GM19099 (cell line): ENCODE data around the gene TTYH2.

Experiments
- POLR2A ChIP-seq: IDR thresholded peaks from 3 replicates; pipeline ENCODE4 v1.6.1; 2011; ENCODE audit warnings: low read depth; ENCODE audit not compliant: insufficient read length; ENCODE audit errors: extremely low read depth

TTYH2 gene

DNA sequence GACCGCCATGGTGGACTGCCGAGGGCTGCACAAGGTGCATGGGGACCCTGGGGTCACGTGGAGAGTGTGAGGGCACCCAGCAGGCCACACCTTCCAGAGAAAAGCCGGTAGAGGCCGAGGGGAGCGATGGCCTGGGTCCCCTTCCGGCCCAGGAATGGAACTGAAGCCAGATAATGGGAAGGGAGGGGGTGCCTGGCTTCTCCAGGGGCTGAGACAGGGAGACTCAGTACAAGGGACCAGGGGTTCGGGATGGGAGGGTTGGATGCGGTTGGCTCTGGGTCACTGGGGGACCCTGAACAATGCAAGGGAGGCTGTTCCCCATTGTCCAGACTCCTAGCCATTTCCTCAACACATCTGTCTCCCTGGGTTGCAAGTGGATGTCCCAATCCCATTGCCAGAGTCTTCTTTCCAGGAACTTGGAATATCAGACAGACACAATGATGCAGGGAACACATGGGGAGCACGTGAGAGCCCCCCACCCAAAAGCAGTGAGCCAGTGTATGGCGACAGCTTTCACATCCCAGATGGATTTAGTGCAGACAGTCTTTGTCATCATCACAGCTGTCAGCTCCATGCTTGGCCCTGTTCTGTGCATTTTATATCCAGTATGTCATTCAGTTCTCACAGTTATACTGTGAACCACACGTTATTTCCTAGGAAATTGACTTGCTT is 37.1 kb downstream of the TTYH2 start:
- no peak for TF ChIP-seq POLR2A

GRCh38 chr17:74251051-74251450 is 37.7 kb downstream of the TTYH2 start:
- no peak for TF ChIP-seq POLR2A

DNA sequence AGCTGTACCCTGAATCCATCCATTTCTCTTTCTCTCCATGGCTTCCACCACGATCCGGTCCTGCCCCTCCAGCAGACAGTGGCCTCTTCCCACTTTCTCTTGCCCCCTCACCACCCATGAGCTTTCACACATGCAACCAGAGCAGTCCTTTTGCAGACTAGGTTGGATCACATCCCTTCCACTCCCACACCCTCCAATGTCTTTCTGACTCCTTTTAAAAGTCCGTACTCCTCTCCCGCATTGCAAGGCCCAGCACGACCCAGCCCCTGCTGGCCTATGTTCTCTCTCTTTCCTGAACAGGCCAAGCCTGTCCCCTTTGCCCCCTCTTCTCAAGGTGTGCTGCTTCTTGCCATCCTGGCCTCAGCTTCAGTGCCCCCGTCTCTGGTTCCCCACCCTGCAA is 38.2 kb downstream of the TTYH2 start:
- no peak for TF ChIP-seq POLR2A

DNA sequence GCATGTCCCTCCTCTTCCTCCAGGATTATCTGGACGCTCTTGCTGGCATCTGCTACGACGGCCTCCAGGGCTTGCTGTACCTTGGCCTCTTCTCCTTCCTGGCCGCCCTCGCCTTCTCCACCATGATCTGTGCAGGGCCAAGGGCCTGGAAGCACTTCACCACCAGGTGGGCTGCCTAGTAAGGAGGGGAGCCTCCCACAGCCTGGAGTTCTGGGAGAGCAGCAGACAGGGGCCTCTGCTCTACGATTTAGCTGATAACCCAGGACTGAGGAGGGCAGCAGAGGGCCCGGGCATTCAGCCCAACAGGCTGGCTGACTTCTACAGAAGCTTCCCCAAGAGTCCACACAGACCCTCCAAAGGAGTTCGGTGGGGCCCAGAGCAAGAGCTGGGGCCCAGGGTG is 38.8 kb downstream of the TTYH2 start:
- TF ChIP-seq POLR2A: no peak

DNA sequence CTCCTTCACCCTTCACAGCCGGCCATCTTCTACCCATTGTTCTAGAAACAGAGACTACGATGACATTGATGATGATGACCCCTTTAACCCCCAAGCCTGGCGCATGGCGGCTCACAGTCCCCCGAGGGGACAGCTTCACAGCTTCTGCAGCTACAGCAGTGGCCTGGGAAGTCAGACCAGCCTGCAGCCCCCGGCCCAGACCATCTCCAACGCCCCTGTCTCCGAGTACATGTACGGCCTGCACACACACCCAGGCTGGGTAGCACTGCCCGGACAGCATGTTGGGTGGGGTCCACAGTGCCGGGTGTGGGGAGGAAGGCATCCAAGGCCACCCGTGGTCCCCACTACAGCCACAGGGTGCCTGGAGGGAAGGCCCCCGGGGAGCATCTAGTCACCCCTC is 39.7 kb downstream of the TTYH2 start:
- no peak for TF ChIP-seq POLR2A

GRCh38 chr17:74257311-74257710 is 43.9 kb downstream of the TTYH2 start:
- TF ChIP-seq POLR2A: no peak

DNA sequence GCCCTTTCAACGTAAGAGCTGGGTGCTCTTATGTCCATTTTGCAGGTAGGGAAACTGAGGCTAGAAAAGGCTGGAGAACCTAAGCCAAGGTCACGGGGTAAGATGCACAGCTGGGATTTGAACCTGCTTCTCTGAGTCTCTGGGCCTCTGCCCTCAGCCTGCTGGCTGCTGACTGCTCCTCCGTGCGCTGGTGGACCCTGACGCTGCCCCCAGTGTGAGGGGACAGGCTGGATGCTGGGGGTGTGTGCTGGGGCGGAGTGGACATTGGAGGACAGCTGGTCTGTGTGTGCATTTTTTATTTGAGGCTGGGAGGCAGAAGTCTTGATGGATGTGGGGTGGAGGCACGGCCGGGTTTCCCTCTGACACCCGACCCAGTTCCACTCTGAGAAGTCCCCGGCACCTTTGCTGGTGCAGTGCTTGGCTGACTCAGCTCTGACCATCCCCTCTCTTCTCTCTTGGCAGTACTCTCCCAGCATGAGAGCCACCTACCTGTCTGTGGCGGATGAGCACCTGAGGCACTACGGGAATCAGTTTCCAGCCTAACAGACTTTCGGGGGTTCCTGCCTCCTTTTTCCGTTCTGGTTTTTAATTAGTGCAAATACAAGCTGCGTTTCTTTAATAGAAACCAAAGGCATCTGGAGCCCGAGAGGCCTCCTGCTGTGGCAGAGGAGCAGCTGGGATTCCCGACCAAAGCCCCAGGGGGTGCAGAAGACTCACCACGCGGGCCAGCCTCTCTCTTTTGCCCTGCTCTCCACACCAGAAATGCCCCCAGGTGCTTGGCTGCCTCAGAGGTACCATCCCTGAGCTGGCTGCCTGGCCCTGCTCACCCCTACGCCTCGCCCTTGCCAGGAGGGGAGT is 46.5 kb downstream of the TTYH2 start:
- TF ChIP-seq POLR2A: no peak

DNA sequence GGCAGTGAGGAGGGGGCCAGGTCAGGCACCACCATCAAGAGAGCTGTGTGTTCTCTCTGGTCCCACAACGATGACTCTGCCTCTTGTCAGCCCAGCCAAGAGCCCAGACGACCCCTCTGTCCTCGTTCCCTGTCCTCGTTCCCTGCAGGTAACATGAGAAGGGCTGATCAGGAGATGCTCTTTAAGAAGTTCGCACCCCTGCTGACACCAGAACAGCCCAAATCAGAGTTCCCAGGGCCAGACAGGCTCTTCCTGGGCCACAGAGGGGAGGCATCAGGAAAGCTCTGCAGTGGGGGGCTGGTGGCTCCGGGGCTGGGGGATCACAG is 47.1 kb downstream of the TTYH2 start:
- TF ChIP-seq POLR2A: no peak

- no peak for TF ChIP-seq POLR2A
Observed at GRCh38 chr17:74262601-74263000, 49.2 kb downstream of the TTYH2 start.

DNA sequence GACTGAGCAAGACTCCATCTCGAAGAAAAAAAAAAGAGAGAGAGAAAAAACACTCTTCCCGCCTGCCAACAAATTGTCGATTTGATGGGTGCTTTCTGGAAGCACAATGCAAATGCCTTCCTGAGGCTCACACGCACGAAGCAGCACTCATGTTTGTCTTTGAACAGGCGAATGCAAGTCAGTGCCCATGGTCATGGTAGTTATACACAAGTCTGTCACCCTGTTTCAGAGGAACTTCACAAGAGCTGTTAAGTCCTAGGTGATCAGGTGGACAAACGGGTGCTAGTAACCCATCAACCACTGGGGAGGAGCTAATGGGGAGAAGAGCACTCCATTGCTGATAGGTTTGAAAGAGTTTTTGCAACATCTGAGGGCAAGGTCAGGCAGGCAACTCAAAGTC is 54.2 kb downstream of the TTYH2 start:
- TF ChIP-seq POLR2A: no peak

- no peak for TF ChIP-seq POLR2A
Observed at GRCh38 chr17:74267987-74268499, 54.7 kb downstream of the TTYH2 start.

DNA sequence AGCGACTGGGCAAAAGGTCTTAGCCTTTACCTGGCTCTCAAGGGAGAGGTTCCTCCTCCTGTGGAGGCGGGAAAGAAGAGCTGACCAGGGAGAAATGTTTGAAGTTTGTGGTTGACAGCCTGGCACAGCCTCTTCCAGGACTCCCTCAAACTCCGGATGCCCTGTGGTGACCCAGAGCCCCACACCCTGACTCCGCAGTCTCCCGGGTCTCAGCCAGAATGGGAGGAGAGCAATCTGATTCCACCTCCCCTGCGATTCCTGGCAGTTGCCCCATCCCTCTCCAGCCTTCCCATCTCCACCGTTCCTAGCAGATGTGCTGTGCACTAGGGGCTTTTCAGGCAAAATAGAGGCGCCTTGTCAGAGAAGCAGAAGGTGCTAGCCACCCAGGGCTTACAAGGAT is 55.2 kb downstream of the TTYH2 start:
- TF ChIP-seq POLR2A: no peak

DNA sequence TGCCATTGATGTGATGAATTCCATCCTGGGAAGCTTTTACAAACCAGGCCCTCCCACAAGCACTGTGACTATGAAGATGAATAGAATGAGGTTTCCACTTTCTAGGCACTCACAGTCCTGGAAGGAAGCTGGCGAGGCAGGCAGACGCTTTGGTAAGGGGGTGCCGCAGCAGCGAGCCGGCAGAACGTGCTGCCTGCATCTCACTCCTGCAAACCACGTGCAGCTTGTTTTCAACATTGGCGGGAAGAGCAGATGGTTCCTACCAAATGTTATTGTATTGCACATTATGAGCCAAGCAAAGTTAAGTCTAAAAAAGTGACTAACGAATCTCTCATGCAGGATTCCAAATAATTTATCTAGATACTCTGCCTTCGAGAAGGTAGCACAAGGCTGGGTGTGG is 57.0 kb downstream of the TTYH2 start:
- TF ChIP-seq POLR2A: no peak

DNA sequence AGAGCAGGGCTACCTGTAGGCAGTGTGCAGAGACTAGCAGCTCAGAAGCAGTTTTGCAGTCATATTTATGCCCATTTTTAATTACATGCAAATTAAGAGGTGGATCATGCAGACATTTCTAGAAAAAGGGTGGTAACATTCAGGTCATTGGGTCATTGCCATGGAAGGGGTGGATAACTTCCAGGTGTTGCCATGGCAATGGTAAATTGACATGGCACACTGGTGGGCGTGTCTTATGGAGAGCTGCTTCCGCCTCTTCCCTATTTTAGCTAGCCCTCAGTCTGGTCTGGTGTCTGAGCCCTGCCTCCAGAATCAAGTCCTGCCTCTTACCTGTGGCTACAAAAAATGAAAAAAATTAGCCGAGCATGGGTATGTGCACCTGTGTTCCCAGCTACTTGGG is 57.9 kb downstream of the TTYH2 start:
- TF ChIP-seq POLR2A: no peak

GRCh38 chr17:74271901-74272561 is 58.7 kb downstream of the TTYH2 start:
- no peak for TF ChIP-seq POLR2A

DNA sequence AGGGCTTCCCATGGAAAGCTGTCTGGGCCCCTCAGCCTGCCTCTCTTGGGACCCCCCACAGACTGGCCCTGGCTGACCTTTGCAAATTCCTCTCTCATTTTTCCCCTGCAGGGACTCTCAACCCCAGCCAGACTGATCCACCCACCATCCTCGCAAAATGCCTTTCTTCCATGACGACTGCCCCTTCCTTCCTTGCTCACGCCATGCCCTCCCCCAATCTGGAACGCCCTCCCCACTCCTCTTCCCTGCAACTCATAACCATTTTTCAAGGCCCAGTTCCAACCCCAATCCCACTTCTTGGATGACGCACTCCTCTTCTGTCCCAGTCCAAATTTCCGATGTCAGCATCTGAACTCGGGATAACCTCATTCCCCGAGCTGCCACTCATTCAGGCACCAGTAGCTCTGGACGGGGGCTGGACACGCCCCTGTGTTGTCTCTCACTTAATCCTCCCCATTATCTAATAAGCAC is 59.4 kb downstream of the TTYH2 start:
- no peak for TF ChIP-seq POLR2A

- TF ChIP-seq POLR2A: no peak
Observed at GRCh38 chr17:74274060-74274708, 60.8 kb downstream of the TTYH2 start, which contains the start of gene DNAI2. Gene DNAI2 (plus strand): TSS chr17:74274234. CDS start chr17:74281818, 7,584 bp downstream.
